ACHN (cell line): ENCODE results near the gene TMEM145.
"Not testable (repeated sequence)": the region's sequence is repeated elsewhere in the genome, so short reads cannot be mapped to it uniquely, and the experiment has no call there.

Experiments
- DNase-seq: peaks from one replicate; pipeline ENCODE4 v3.0.0-alpha.2; 2015
- in situ Hi-C: cut with HindIII; loops from 2 replicates; pipeline ENCODE4 v1.10.0; 2017; ENCODE audit warnings: low sequenced_read_pairs, low pct_ligation_motif_present, low pct_unique_long_range_greater_than_20kb

TMEM145 gene

DNA sequence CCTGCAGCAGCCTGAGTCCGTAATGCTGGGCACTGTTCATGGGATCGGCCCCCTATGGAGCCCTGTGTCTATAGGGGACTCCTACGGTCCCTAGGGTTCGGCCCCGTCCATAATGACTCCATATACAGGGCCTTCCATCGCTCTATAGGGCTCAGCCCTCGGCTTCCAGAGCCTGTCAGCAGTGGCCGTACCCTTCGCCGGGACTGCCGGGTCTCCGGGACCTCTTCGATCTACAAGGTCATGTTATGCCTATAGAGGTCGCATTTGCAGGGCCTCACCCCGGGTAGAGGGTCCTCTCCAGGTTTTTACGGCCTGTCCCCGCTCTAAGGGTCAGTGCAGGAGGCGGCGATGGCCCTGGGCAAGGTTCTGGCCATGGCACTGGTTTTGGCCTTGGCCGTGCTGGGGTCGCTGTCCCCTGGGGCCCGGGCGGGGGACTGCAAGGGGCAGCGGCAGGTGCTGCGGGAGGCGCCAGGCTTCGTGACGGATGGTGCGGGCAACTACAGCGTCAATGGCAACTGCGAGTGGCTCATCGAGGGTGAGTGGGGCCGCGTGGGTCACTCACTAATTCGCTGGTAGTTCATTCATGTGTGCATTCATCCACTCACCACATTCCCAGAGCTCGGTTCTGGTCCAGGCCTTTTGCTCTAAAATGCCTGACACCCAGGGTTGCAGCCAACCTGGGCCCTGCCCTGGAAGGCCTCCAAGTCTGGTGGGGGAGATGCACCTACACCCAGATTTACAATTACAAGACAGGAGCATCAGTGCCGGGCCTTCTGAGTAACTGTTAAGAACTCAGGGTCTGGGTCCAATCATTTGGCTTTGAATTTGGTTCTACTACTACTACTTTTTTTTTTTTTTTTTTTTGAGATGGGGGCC is 13.0 kb downstream of the TMEM145 start:
- DNase-seq: peak; percentile 7
- in situ Hi-C loops: no loop called here

DNA sequence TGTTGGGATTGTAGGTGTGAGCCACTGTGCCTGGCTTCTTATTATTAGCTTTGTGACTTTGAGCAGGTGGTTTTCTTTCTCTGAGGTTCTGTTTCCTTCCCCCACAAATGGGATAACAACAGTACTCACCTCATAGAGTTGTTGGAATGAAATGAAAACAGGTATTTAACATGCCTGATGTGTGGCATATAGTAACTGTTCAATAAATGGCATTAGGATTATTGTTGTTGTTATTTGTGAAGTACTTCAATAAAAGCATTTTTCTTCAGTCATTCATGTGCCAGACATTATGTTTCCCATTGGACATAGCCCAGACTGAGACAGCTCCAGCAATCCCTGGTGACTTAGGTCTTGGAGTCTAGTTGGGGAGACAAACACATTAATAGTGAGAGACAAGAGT is 13.9 kb downstream of the TMEM145 start:
- in situ Hi-C loops: no loop called here
- no peak for DNase-seq

DNA sequence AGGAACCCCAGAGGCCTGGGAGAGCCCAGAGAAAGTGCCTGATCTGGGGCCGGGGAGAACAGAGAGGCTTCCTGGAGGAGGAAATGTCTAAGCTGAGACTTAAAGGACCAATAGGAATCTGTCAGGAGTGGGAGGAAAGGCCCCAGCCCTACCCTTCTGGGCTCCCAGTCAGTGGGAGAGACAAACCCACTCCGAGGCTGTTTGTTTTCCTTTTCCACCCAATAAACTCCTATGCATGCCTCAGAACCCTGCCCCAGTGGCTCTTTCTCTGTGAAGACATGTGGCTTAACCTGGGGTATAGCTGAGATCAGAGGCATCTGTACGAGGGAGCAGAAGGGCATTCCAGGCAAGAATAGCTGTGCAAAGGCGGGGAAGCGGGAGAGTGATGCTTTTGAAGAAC is 14.3 kb downstream of the TMEM145 start:
- in situ Hi-C loops: no loop called here
- no peak for DNase-seq

DNA sequence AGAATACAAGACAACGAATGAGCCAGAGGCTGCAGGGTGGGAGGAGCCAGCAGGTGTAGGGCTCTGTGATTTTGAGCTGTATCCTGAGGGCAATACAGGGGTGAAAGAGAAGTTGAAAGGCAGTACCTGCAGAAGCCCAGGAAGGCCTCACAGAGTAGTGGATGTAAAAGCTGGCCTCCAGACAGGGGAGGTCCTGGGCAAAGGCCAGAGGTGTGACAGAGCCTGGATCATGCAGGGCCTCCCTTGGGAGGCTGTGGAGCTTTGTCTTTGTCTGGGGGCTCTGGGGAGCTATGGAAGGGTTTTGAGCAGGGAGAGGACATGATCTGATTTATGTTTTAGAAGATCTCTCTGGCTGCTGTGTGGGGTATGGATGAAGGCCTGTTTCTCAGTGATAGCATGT is 15.0 kb downstream of the TMEM145 start:
- in situ Hi-C loops: no loop called here
- DNase-seq: no peak

DNA sequence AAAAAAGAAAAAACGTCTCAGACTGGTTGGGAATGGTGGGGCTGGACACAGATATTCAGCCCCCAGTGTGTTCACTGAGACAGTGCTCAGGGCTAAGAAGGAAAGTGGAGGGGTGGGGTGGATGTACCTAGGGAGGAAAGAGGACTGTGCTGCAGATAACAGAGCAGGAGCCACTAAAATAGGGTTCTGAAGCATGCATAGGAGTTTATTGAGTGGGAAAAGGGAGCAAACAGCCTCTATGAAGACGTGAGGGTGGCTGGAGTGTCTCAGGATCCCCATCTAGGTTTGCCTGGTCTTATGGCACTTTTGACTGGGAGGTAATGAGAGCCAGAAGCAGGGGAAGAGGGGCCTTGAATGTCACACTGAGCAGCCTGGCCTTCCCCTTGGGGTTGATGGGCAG is 15.7 kb downstream of the TMEM145 start:
- DNase-seq: no peak
- in situ Hi-C loops: no loop called here

DNA sequence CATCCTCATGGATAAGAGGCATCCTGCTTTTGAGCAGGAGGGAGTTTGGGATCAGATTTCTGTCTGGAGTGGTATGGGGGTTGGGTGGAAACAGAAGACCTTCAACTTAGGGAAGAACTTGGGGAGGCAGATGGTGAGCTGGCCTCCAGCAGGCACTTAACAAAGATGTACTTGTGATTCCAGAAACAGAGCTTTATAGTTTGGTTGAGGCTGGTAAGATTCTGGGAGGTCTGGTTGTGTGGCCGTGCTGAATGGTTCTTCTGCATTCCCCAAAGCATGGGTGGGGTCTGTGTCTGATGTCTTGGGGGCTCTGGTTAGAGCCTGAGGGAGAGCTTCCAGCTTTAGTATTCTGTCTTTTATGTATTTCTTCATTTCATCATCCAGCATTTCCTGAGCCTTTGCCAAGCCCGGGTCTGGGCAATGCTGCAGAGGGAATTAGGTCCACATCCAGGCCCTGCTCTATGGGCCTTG is 17.2 kb downstream of the TMEM145 start:
- no peak for DNase-seq
- in situ Hi-C loops: no loop called here

DNA sequence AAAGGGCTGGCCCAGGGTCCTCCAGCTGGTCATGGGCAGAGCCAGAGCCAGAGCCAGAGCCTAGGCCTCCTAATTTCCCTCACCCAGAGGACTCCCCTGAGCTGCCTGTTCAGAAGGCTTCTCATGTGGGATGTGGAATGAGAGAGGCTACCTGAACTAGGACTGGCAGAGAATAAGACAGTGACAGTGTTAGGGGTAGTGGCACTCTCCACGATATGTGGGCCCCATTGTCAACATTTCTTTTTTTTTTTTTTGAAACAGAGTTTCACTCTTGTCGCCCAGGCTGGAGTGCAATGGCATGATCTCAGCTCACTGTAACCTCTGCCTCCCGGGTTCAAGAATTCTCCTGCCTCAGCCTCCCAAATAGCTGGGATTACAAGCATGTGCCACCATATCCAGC is 18.2 kb downstream of the TMEM145 start:
- DNase-seq, in situ Hi-C loops: not testable (repeated sequence)

DNA sequence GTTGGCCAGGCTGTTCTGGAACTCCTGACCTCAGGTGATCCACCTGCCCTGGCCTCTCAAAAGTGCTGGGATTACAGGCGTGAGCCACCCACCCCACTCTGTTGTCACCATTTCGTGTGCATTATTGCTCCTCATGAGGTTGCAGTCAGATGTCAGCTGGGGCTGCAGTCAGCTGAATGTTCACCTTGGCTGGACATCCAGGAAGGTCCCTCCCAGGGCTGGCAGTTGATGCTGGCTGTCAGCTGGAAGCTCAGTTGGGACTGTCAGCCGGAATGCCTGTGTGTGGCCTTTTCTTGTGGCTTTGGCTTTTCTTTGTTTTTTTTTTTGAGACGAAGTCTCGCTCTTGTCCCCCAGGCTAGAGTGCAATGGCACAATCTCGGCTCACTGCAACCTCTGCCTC is 18.9 kb downstream of the TMEM145 start:
- in situ Hi-C loops: no loop called here
- DNase-seq: no peak

DNA sequence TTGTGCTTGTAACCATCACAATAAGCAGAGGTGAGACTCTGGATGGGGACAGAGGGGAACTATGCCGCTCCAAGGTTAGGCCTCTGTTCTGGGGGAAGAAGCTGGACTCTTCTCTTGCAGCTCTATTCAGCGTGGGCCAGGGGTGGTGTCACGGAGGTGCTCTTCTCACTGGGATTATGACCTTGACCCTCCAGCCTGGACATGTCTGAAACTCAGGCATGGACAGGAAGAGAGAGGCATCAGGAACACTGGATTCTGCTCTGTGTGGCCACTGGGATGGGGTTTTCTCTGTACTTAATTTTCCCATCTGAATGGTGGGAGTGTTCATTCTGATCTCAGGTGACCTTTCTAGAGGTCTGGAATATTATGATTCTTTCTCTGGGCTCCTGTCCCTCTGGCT is 19.9 kb downstream of the TMEM145 start:
- no peak for DNase-seq
- in situ Hi-C loops: no loop called here

DNA sequence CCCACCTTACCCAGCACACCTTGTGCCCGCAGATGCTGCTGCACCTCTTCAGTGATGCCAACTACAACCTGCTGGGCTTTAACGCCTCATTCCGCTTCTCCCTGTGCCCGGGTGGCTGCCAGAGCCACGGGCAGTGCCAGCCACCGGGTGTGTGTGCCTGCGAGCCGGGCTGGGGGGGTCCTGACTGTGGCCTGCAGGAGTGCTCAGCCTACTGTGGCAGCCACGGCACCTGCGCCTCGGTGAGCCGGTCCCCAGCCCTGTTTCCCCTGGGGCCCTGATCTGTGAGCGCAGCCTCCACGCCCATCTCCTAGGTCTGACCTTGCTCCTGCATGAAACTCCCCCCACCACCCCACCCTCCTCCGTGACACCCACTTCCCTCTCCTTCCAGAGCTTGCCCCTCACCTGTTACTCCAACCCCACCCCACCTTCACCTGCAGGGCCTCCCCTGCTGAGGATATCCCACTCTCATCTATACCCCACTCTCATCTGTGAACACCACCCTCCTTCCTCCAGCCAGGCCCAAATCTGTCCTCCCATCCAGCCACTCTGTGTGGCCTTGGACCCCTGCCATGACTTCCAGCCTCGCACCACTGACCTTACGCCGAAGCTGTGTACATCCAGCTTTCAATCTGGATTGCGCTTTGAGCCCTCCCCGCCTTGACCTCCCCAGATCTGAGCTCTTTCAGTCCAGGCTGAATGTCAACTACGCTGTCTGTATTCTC is 21.0 kb downstream of the TMEM145 start:
- in situ Hi-C loops: no loop called here
- no peak for DNase-seq

DNA sequence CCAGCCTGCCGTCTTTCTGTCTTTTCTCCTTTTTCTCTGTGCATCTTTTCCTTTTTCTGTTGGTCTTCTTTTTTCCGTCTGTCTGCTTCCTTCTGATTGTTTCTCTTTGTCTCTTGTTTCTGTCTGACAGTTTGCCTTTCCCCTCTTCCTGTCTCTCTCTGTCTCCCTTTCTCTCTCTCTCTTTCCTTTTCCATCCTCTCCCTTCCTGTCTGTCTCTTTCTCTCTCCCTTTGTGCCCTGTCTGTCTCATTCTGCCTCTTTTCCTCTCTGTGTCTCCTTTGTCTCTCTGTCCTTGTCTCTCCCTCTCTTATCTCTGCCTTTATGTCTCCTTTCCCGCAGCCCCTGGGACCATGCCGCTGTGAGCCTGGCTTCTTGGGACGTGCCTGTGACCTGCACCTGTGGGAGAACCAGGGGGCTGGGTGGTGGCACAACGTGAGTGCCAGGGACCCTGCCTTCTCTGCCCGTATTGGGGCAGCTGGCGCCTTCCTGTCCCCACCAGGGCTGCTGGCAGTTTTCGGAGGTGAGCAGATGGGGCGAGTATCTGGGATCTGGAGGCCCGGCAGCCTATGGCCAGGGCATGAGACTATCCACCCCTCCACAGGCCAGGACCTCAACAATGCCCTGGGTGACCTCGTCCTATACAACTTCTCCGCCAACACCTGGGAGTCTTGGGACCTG is 21.7 kb downstream of the TMEM145 start:
- in situ Hi-C loops: no loop called here
- DNase-seq: no peak

DNA sequence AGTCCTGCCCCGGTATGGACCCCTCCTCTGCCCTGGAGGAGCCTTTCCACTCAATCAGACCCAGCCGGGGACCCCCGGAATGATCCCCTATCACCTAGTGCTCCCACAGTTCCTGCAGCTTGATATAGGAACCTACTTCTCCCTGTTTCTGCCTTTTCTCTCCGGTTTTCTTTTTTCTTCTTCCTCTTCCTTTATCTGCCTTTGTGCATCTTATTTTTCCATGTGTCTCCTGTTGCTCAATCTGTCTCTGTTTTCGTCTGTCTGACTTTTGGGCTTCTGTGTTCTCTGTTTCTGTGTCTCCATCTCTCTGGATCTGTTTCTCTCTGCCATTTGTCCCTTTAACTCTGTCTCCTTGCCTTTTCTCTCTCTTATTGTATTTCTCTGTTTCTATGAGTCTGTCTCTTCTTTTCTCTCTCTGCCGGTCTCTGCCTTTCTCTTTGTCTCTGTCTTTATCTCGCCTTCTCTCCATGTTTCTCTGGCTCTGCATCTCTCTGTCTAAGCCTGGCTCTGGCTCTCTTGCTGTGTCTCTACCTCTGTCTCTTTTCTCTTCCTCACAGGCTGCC is 22.3 kb downstream of the TMEM145 start:
- DNase-seq: no peak
- in situ Hi-C loops: no loop called here

DNA sequence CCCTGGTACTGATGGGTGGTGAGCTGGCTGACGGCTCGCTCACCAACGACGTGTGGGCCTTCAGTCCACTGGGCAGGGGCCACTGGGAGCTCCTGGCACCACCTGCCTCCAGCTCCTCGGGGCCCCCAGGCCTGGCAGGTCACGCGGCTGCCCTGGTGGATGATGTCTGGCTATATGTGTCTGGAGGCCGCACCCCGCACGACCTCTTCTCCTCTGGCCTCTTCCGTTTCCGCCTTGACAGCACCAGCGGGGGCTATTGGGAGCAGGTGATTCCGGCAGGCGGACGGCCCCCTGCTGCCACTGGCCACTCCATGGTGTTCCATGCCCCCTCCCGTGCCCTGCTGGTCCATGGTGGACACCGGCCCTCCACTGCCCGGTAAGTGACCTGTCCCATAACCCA is 22.9 kb downstream of the TMEM145 start:
- in situ Hi-C loops: no loop called here

DNA sequence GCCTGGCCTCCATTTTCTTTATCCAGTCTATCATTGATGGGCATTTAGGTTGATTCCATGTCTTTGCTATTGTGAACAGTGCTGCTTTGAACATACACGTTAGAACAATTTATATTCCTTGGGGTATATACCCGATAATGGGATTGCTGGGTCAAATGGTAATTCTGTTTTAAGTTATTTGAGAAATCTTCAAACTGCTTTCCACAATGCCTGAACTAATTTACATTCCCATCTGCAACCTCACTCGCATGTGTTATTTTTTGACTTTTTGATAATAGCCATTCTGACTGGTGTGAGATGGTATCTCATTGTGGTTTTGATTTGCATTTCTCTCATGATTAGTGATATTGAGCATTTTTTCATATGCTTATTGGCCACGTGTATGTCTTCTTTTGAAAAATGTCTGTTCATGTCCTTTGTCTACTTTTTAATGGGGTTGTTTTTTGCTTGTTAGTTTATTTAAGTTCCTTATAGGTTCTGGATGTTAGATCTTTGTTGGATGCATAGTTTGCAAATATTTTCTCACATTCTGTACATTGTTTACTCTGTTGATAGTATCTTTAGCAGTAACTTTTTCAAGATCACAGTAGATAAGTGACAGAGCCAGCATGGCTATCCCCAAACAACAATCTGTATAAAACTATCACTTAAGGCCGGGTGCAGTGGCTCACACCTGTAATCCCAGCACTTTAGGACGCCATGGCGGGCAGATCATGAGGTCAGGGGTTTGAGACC is 26.2 kb downstream of the TMEM145 start:
- in situ Hi-C loops, DNase-seq: not testable (repeated sequence)

More for the DNA sequence above, 22.9 kb downstream of the TMEM145 start:
- DNase-seq: no peak

DNA sequence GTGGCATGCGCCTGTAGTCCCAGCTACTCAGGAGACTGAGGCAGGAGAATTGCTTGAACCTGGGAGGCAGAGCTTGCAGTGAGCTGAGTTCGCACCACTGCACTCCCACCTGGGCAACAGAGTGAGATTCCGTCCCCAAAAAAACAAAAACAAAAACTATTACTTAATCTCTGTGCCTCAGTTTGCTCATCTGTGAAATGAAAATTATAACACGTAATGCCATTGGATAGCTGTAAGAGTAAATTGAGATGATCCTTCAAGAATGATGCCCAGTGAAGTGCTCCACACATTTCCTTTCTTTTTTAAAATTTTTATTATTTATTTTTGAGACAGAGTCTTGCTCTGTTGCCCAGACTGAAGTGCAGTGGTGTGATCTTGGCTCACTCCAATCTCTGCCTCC is 26.8 kb downstream of the TMEM145 start:
- in situ Hi-C loops, DNase-seq: not testable (repeated sequence)

DNA sequence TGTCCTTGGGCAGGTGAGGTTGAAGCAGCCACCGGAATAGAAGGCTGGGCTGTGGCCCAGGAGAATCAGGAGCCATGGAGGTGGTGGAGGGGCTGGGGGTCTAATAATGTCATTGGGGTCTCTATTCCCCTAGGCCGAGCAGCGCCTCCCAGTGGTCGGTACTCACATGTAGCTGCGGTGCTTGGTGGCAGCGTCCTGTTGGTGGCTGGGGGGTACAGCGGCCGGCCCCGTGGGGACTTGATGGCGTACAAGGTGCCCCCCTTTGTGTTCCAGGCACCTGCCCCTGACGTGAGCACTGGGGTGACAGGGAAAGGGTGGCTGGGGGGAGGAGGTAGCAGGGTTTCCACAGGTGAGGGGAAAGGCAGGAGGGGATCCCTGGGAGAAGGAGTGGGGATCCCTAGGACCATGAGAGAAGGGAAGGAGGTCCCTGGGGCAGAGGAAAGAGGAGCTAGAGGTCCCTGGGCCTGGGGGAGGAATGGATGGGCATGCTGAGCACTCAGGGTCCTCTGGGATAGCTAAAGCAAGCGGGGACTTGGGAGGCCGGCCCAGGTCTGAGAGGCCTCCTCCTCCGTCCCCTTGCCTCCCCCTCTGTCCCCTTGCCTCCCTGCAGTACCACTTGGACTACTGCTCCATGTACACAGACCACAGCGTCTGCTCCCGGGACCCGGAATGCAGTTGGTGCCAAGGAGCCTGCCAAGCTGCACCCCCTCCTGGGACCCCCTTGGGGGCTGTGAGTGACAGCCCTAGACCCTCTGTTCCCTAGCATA is 30.4 kb downstream of the TMEM145 start:
- in situ Hi-C loops: no loop called here
- DNase-seq: no peak

DNA sequence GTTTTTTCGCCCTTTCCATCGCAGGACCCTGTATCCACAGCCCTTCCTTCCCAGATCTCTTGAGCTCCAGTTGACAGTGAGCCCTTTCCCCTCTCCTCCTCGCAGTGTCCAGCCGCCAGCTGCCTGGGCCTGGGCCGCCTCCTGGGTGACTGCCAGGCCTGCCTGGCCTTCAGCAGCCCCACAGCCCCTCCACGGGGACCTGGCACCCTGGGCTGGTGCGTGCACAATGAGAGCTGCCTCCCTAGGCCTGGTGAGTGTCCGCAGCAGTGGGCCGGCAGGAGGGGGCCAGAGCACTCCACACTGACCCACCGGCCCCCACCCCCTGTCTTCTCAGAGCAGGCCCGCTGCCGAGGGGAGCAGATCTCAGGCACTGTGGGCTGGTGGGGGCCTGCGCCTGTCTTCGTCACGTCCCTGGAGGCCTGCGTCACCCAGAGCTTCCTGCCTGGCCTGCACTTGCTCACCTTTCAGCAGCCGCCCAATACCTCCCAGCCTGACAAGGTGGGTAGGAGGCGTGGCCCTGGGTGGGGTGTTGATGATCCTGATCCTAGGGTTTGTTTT is 31.3 kb downstream of the TMEM145 start:
- in situ Hi-C loops: no loop called here
- no peak for DNase-seq
